Tibial nerve (tissue), 4 donors: ENCODE results near the gene PHC3. TPM values are rescaled to one million over a fixed set of nuclear protein-coding genes. Genes with fewer than 3 reads are reported as not detected.

Experiments used
- DNase-seq, 2 donors: peaks; one replicate each; pipeline ENCODE4 v3.0.0-alpha.2; 2019; ENCODE audit warnings: low spot score in 2 of 2
- H3K27ac ChIP-seq, 4 donors: fragments of 200-600 bp; sonication (generic) in 3 of 4; one replicate each; pipeline ENCODE4 v1.5.1; 2017 to 2019; ENCODE audit warnings: mild to moderate bottlenecking in 1 of 4
- H3K27me3 ChIP-seq, 2 donors: fragments of 200-600 bp; sonication (generic) in 1 of 2; one replicate each; pipeline versions ENCODE4 v1.5.1 to v1.6.0; 2017 to 2019
- H3K36me3 ChIP-seq, 3 donors: fragments of 200-600 bp; sonication (generic); one replicate each; pipeline ENCODE4 v1.5.1; 2018 to 2019
- H3K4me1 ChIP-seq, 4 donors: fragments of 200-600 bp; sonication (generic) in 3 of 4; one replicate each; pipeline ENCODE4 v1.5.1; 2017 to 2019
- H3K4me3 ChIP-seq, 4 donors: fragments of 200-600 bp; sonication (generic) in 3 of 4; one replicate each; pipeline ENCODE4 v1.5.1; 2017 to 2019; ENCODE audit warnings: mild to moderate bottlenecking in 1 of 4, moderate library complexity in 1 of 4
- H3K9me3 ChIP-seq, 4 donors: fragments of 200-600 bp; sonication (generic) in 3 of 4; one replicate each; pipeline ENCODE4 v1.5.1; 2017 to 2019
- EP300 ChIP-seq, 2 donors: sonication (generic); formaldehyde crosslinking; IDR thresholded peaks; one replicate each; pipeline ENCODE4 v1.6.1; 2017; ENCODE audit warnings: antibody characterized with exemption in 2 of 2, mild to moderate bottlenecking in 1 of 2
- POLR2A ChIP-seq, 2 donors: fragments of 450-650 bp; IDR thresholded peaks; one replicate each; pipeline ENCODE4 v1.6.1; 2017; ENCODE audit warnings: antibody characterized with exemption in 2 of 2, mild to moderate bottlenecking in 2 of 2, moderate library complexity in 2 of 2
- WGBS, 2 donors: methylation state at CpG; one replicate each; pipeline ENCODE4 v1.1.5; 2018; 5-methylcytosine and 5-hydroxymethylcytosine counted together
- total RNA-seq, 4 donors: library from RNA; depleted of rRNA; stranded (reverse); fragments of >200 nt; gene quantifications; one replicate each; pipeline ENCODE4 v1.1.0, GENCODE V29; 2016
- TF ChIP-seq, protein P1 (sequence below), 5 experiments: fragments of 200-600 bp in 3 of 5; fragments of 450-650 bp in 2 of 5; sonication (generic) in 3 of 5; IDR thresholded peaks; one replicate each; pipeline ENCODE4 v1.5.1; 2016 to 2019; ENCODE audit warnings: antibody characterized with exemption in 5 of 5, mild to moderate bottlenecking in 3 of 5, moderate library complexity in 2 of 5

PHC3 gene
- total RNA-seq, 4 donors from 2014 or later, result 63.8 to 124 (median 112) TPM

DNA sequence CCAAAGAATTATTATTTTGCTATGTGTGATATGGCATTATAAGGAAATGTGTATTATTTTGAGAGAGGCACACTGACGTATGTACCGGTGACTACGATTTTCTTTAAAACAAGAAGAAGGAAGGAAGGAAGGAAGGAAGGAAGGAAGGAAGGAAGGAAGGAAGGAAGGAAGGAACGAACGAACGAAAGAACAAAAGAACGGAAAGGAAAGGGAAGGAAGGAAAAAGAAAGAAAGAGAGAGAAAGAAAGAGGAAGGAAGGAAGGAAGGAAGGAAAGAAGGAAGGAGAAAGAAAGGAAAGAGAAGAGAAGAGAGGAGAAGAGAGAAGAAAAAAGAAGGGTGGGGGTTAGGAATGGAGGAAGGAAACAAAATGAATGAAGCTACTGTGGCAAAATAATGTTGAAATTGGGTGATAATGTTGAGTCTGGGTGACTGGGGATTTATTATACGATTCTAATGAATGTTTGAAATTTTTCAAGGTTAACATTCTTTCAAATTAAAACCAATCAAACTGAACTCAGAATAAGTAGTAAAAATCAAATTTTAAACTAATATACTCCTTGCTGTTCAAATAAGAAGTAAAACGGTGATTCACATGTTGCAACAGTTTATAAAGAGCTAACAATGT is 70.3 kb downstream of the PHC3 start:
- DNase-seq, result no peak
- Histone ChIP-seq H3K4me3 (no peak overlapping the region), H3K36me3 (peaks cover 2 to 59% (median 11%) of the 10 kb centered on the region in 3 donors), H3K27me3 (no peaks in the 10 kb centered on the region), H3K27ac (no peak overlapping the region), H3K9me3 (no peaks in the 10 kb centered on the region), H3K4me1 (no peaks in the 10 kb centered on the region)
- TF ChIP-seq POLR2A (IDR thresholded peaks at IDR 0.05) (no peak), EP300 (IDR thresholded peaks at IDR 0.05) (no peak)
- TF ChIP-seq, protein P1, sequence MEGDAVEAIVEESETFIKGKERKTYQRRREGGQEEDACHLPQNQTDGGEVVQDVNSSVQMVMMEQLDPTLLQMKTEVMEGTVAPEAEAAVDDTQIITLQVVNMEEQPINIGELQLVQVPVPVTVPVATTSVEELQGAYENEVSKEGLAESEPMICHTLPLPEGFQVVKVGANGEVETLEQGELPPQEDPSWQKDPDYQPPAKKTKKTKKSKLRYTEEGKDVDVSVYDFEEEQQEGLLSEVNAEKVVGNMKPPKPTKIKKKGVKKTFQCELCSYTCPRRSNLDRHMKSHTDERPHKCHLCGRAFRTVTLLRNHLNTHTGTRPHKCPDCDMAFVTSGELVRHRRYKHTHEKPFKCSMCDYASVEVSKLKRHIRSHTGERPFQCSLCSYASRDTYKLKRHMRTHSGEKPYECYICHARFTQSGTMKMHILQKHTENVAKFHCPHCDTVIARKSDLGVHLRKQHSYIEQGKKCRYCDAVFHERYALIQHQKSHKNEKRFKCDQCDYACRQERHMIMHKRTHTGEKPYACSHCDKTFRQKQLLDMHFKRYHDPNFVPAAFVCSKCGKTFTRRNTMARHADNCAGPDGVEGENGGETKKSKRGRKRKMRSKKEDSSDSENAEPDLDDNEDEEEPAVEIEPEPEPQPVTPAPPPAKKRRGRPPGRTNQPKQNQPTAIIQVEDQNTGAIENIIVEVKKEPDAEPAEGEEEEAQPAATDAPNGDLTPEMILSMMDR (IDR thresholded peaks at IDR 0.05), result no peak
- 85 to 90% methylated on average over 9 of the region's 9 CpGs for WGBS, 2 donors

DNA sequence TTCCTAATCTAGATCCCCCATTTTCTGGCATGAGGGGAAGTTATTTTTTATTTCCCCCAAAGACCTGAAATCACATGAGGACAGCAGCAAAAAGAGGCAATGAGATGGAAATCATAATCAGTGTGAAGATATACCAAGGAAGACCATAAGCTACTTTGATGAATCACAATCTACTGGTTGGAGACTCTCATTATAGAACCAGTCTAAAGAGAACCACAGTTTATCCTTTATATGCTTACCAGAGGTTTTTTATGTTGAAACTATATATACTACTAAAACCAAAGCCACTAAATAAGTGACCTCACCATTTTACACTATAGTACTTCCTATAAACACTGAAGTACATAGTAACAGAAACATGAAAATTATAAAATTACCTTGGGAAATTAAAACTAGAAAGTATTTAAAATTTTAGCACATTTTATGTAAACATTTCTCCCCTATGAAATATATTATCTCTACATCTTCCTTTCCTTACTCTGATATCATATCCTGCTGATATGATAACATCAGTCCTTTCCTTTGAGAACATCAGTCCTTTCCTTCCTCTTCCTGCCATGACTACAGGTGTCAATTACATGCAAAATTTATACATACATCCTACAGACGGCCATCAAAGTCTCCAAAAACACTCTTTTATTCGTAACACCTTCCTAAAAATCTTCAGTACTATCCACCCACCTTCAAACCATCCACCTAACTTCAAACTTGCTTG is 71.8 kb downstream of the PHC3 start:
- H3K27me3 ChIP-seq, result no peaks in the 10 kb centered on the region
- H3K27ac ChIP-seq, result no peak overlapping the region
- no peak for DNase-seq
- 93 to 96% methylated on average over 2 of the region's 2 CpGs for WGBS, 2 donors
- no peaks in the 10 kb centered on the region for H3K4me1 ChIP-seq
- no peaks in the 10 kb centered on the region for H3K9me3 ChIP-seq
- peaks cover 0 to 56% (median 9%) of the 10 kb centered on the region in 3 donors for H3K36me3 ChIP-seq
- no peak overlapping the region for H3K4me3 ChIP-seq
- TF ChIP-seq, protein P1 (IDR thresholded peaks at IDR 0.05), result no peak
- TF ChIP-seq POLR2A (IDR thresholded peaks at IDR 0.05) (no peak), EP300 (IDR thresholded peaks at IDR 0.05) (no peak)

DNA sequence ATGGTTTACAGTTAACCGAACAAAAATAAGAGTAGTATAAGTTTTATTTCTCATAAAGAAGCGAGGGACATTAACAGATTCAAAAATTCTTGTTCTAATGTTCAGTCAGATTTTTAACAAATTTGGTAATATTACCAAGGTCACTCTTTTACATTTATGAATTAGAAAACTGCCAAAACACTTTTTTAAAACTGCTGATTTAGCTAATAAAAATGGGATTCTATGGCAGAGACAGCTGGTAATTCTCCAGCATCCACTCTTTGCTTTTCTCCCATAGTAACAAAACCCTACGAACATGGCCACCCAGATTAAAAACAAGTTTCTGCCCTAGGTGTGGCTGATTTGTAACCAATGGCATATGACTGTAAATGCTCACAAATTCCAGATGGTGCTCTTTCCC is 72.6 kb downstream of the PHC3 start:
- no peaks in the 10 kb centered on the region for H3K9me3 ChIP-seq
- no peaks in the 10 kb centered on the region for H3K4me1 ChIP-seq
- H3K27me3 ChIP-seq, result no peaks in the 10 kb centered on the region
- no peak for DNase-seq
- H3K27ac ChIP-seq, result no peak overlapping the region
- peaks cover 0 to 55% (median 9%) of the 10 kb centered on the region in 3 donors for H3K36me3 ChIP-seq
- H3K4me3 ChIP-seq, result no peak overlapping the region
- no peak for TF ChIP-seq POLR2A (IDR thresholded peaks at IDR 0.05)
- TF ChIP-seq, protein P1 (IDR thresholded peaks at IDR 0.05), result no peak
- TF ChIP-seq EP300 (IDR thresholded peaks at IDR 0.05), result no peak
- WGBS, 2 donors, result 94 to 97% methylated on average over 3 of the region's 3 CpGs

DNA sequence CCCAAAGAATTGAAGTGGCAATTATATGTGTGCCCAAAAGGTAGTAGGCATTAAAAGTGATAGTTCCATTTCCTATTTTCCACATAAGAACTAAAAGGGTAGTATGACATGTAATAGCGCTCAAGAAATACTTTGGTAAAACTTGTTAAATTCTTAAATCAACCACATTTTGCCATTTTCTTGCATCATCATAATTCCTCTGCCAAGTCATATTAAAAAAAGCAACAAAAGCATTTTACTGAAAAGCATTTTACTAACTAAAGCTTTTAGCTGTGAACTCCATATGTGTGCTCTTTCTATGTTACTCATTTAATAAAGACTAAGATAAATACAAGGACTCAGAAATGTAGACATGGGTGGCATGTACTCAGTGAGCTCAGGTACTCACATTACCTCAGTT is 73.6 kb downstream of the PHC3 start:
- DNase-seq, result no peak
- H3K4me3 ChIP-seq, result no peak overlapping the region
- 97 to 98% methylated on average over 1 of the region's 1 CpG for WGBS, 2 donors

More for the DNA sequence above, 73.6 kb downstream of the PHC3 start:
- Histone ChIP-seq H3K9me3 (no peaks in the 10 kb centered on the region), H3K4me1 (no peaks in the 10 kb centered on the region), H3K36me3 (peaks cover 0 to 50% (median 9%) of the 10 kb centered on the region in 3 donors), H3K27ac (no peak overlapping the region), H3K27me3 (no peaks in the 10 kb centered on the region)
- TF ChIP-seq EP300 (IDR thresholded peaks at IDR 0.05), result no peak
- no peak for TF ChIP-seq POLR2A (IDR thresholded peaks at IDR 0.05)
- TF ChIP-seq, protein P1 (IDR thresholded peaks at IDR 0.05), result no peak
